ENCODE data around the gene NAA20. TPM values are rescaled to one million over a fixed set of nuclear protein-coding genes. Genes with fewer than 3 reads are reported as not detected.
A peak's percentile ranks its signal among the peaks of the same experiment; 100 is the strongest.

The NAA20 gene
- total RNA-seq, 1 experiment from 2014 or later = 65.6 TPM

- H3K4me1 ChIP-seq (ENCODE audit: control insufficient read depth, insufficient read depth, low read length) = peaks cover 68% of the 10 kb centered on the region
- ATAC-seq (no peak), DNase-seq (ENCODE audit: low read depth, low spot score) (no peak)
- in situ Hi-C loops (cut with HindIII; ENCODE audit: low pct_unique_long_range_greater_than_20kb, low sequenced_read_pairs) (no loop called here), intact Hi-C loops (cut with micrococcal nuclease; ENCODE audit: unreplicated experiment) (no loop called here)
- no peak overlapping the region for H3K4me3 ChIP-seq (ENCODE audit: low read depth in 2 of 2, low read length in 2 of 2)
- H3K27ac ChIP-seq (ENCODE audit: low read length) = peak overlapping the region; percentile 99
- H3K9me3 ChIP-seq (ENCODE audit: control insufficient read depth, insufficient read depth, low read depth, low read length) = no peaks in the 10 kb centered on the region
- TF ChIP-seq REST (IDR thresholded peaks at IDR 0.05; ENCODE audit: insufficient read depth in 1 of 2, low read depth in 2 of 2, low read length in 1 of 2) (no peak), SIN3A (IDR thresholded peaks at IDR 0.05; ENCODE audit: borderline replicate concordance, insufficient read depth, low read depth, low read length) (no peak), CTCF (IDR thresholded peaks at IDR 0.05) (no peak), TCF7L2 (IDR thresholded peaks at IDR 0.05; ENCODE audit: low read depth, low read length) (no peak), POLR2AphosphoS5 (IDR thresholded peaks at IDR 0.05; ENCODE audit: low read depth, low read length) (no peak)
- POLR2A ChIA-PET = interaction anchor here (0.6 kb wide), 1 partner anchor 14 kb away, joined by 3 read pairs; no protein-coding TSS in a partner anchor
- H3K36me3 ChIP-seq (ENCODE audit: control insufficient read depth, insufficient read depth, low read length) = no peaks in the 10 kb centered on the region; the same call in 1 of the 2 replicates
- CTCF ChIA-PET = no interaction called here
- BruUV-seq (replicated peaks) = no TSS peak
- no peaks in the 10 kb centered on the region for H3K27me3 ChIP-seq (ENCODE audit: control insufficient read depth, insufficient read depth, low read length)
These were observed 25.9 kb upstream of the NAA20 start for GRCh38 chr20:19991308-19991707.

- in situ Hi-C loops (cut with HindIII; ENCODE audit: low pct_unique_long_range_greater_than_20kb, low sequenced_read_pairs) (no loop called here), intact Hi-C loops (cut with micrococcal nuclease; ENCODE audit: unreplicated experiment) (no loop called here)
- Histone ChIP-seq H3K4me1 (ENCODE audit: control insufficient read depth, insufficient read depth, low read length) (peaks cover 62% of the 10 kb centered on the region), H3K9me3 (ENCODE audit: control insufficient read depth, insufficient read depth, low read depth, low read length) (no peaks in the 10 kb centered on the region), H3K27ac (ENCODE audit: low read length) (peak overlapping the region; percentile 99), H3K4me3 (ENCODE audit: low read depth in 2 of 2, low read length in 2 of 2) (no peak overlapping the region), H3K36me3 (ENCODE audit: control insufficient read depth, insufficient read depth, low read length) (peaks cover 3% of the 10 kb centered on the region), H3K27me3 (ENCODE audit: control insufficient read depth, insufficient read depth, low read length) (no peaks in the 10 kb centered on the region)
- no TSS peak for BruUV-seq (replicated peaks)
- DNase-seq (ENCODE audit: low read depth, low spot score) (no peak), ATAC-seq (no peak)
- POLR2A ChIA-PET = interaction anchor here (0.6 to 0.8 kb wide), 2 partner anchors 8 to 16 kb away, joined by 3 read pairs; no protein-coding TSS in a partner anchor
- CTCF ChIA-PET = no interaction called here
- no peak for TF ChIP-seq POLR2AphosphoS5 (IDR thresholded peaks at IDR 0.05; ENCODE audit: low read depth, low read length)
- no peak for TF ChIP-seq SIN3A (IDR thresholded peaks at IDR 0.05; ENCODE audit: borderline replicate concordance, insufficient read depth, low read depth, low read length)
- TF ChIP-seq REST (IDR thresholded peaks at IDR 0.05; ENCODE audit: insufficient read depth in 1 of 2, low read depth in 2 of 2, low read length in 1 of 2) = no peak
- TF ChIP-seq TCF7L2 (IDR thresholded peaks at IDR 0.05; ENCODE audit: low read depth, low read length) = no peak
- TF ChIP-seq CTCF (IDR thresholded peaks at IDR 0.05) = no peak
These were observed 25.3 kb upstream of the NAA20 start for GRCh38 chr20:19991854-19992253.
